Head of caudate nucleus (tissue), 42 donors: ENCODE measurements around the gene TDRD9.

Experiments
- DNase-seq, 42 donors: peaks; one replicate each; pipeline versions ENCODE4 v3.0.0 to v3.0.0-alpha.2; 2020 to 2021; ENCODE audit warnings: mixed read lengths in 7 of 42
- intact Hi-C: fragments of 100-400 bp; cut with DNase I; formaldehyde crosslinking; loops from one replicate; pipeline ENCODE4 v1.15.0; 2022

Gene TDRD9

GRCh38 chr14:104011824-104012517 is 83.7 kb downstream of the TDRD9 start:
- DNase-seq, result no peak
- intact Hi-C loops, result no loop called here

GRCh38 chr14:104014764-104015163 is 86.5 kb downstream of the TDRD9 start:
- no peak for DNase-seq
- intact Hi-C loops, result no loop called here

GRCh38 chr14:104016873-104017650 is 88.8 kb downstream of the TDRD9 start:
- no peak for DNase-seq
- intact Hi-C loops, result no loop called here

- intact Hi-C loops, result no loop called here
- no peak for DNase-seq
Measured at GRCh38 chr14:104019029-104019428, 90.8 kb downstream of the TDRD9 start.

- intact Hi-C loops, result no loop called here
- DNase-seq, result no peak
Measured at GRCh38 chr14:104019806-104020205, 91.5 kb downstream of the TDRD9 start.

- intact Hi-C loops, result no loop called here
- peak; percentile 16 to 91 (median 64) for DNase-seq
Measured at GRCh38 chr14:104020471-104020870, 92.2 kb downstream of the TDRD9 start.

- intact Hi-C loops, result no loop called here
- no peak for DNase-seq
Measured at GRCh38 chr14:104023325-104024055, 95.2 kb downstream of the TDRD9 start.

GRCh38 chr14:104025534-104025933 is 97.3 kb downstream of the TDRD9 start:
- intact Hi-C loops, result no loop called here
- no peak for DNase-seq

GRCh38 chr14:104026024-104026423 is 97.8 kb downstream of the TDRD9 start:
- intact Hi-C loops, result no loop called here
- DNase-seq, result no peak

- intact Hi-C loops, result no loop called here
- no peak for DNase-seq
Measured at GRCh38 chr14:104030958-104031357, 102.7 kb downstream of the TDRD9 start.

GRCh38 chr14:104031384-104031783 is 103.1 kb downstream of the TDRD9 start:
- intact Hi-C loops, result no loop called here
- DNase-seq, result peak in 3 of 42 donors; percentile 14 to 39 (median 27)

- no peak for DNase-seq
- intact Hi-C loops, result no loop called here
Measured at GRCh38 chr14:104034976-104035699, 106.9 kb downstream of the TDRD9 start.

- DNase-seq, result no peak
- intact Hi-C loops, result no loop called here
Measured at GRCh38 chr14:104036212-104036611, 108.0 kb downstream of the TDRD9 start.

GRCh38 chr14:104037074-104037473 is 108.8 kb downstream of the TDRD9 start:
- DNase-seq, result no peak
- intact Hi-C loops, result no loop called here

- intact Hi-C loops, result no loop called here
- peak in 5 of 42 donors; percentile 13 to 52 (median 30) for DNase-seq
Measured at GRCh38 chr14:104037903-104038302, 109.6 kb downstream of the TDRD9 start.

GRCh38 chr14:104039214-104039613 is 111.0 kb downstream of the TDRD9 start:
- intact Hi-C loops, result no loop called here
- no peak for DNase-seq

GRCh38 chr14:104040539-104040938 is 112.3 kb downstream of the TDRD9 start:
- intact Hi-C loops, result no loop called here
- no peak for DNase-seq

- intact Hi-C loops, result no loop called here
- no peak for DNase-seq
Measured at GRCh38 chr14:104041430-104042104, 113.3 kb downstream of the TDRD9 start.

GRCh38 chr14:104044016-104044415 is 115.8 kb downstream of the TDRD9 start:
- no peak for DNase-seq
- intact Hi-C loops, result no loop called here
